ENCODE data around the gene INTS11.

Gene INTS11

DNA sequence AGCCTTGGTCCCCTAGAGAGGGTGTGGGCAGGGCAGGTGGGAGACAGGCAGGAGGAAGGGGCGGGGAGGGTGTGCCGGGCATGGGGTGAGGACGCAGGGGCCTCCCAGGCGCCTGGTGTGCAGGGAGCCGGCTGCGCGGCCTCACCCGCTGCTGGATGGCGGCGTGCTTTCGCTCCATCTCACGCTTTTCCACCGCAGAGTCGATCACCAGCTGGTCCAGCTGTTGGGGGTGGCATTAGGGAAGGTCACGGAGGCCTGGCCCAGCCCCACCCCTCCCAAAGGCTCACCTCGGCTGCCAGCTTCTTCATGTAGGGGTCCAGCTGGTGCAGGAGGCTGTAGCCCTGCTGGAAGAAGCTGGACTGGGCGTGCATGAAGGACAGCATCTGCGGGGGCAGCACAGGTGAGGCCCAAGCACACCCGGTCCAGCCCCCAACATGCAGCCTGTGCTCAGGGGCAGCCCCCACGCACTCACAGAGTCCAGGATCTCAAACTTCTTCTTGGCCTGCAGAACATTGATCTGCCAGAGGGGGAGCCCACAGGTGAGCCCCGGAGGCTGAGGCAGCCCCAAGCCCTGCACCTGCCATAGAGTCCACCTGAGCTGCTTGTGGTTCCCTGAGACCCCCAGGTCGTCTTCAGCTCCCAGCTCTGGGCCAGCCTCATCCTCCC, 24.6 kb downstream of the INTS11 start:
- no peak for DNase-seq

DNA sequence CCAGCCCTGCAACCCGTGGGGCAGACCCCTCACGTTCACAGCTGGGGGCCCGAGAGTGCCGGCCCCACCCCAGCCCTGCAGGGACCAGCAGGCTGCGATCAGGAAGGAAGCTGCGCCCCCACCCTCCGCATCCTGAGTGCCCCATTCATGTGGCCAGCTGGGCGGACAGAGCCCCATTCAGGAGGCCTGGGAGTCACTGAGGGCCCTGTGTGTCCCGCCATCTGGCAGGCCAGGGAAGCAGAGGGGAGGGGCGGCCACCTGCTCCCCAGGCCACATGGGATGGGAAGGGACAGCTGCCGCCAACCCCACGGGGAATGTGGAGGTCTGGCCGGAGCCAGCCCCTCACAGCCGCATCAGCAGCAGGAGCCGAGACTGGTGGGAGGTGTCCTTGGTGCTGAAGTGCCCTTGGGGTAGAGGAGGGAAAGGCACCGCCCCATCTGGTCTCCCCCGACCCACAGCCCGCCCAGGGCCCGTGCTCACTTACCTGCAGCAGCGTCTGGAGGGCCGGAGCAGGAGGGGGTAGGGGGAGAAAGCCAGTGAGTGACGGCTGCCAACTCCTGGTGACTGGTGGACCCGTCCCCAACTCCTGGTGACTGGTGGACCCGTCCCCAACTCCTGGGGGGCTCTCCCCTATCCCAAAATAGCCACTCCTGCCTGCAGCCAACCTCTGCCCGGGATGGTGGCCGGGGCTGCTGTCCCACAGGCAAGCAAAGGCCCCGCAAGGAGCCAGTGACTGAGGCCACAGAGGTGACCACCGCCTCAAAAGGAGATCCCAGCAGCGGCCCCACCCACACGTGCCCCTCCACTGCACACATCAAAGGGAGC, 25.4 kb downstream of the INTS11 start:
- no peak for DNase-seq

DNA sequence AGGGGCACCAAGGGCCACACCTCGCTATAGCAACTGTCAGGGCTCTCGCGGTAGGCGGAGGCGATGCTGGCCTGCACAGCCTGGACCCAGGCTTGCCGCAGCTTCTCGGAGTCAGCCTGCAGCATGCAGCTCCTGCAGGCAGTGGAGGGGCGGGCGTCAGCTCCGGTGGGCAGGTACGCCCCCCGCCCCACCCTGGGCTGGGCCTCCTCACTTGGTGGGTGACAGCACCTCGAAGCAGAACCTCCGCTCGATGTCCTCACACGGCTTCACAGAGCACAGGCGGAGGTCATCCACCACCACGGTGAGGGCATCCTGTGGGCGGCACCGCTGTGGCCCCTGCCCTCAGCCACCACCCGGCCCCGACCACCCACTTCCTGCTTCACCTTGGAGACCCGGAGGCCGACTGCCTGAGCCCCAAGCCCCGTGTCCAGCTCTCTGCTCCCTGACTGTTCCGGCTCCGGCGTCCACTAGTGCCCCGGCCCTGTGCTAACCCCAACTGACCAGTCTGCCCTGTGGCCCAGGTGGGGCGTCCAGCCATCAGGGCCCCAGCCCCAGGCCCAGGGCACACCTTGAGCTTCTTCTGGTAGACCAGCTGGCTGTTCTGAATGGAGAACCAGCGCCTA, 26.5 kb downstream of the INTS11 start:
- DNase-seq: no peak

DNA sequence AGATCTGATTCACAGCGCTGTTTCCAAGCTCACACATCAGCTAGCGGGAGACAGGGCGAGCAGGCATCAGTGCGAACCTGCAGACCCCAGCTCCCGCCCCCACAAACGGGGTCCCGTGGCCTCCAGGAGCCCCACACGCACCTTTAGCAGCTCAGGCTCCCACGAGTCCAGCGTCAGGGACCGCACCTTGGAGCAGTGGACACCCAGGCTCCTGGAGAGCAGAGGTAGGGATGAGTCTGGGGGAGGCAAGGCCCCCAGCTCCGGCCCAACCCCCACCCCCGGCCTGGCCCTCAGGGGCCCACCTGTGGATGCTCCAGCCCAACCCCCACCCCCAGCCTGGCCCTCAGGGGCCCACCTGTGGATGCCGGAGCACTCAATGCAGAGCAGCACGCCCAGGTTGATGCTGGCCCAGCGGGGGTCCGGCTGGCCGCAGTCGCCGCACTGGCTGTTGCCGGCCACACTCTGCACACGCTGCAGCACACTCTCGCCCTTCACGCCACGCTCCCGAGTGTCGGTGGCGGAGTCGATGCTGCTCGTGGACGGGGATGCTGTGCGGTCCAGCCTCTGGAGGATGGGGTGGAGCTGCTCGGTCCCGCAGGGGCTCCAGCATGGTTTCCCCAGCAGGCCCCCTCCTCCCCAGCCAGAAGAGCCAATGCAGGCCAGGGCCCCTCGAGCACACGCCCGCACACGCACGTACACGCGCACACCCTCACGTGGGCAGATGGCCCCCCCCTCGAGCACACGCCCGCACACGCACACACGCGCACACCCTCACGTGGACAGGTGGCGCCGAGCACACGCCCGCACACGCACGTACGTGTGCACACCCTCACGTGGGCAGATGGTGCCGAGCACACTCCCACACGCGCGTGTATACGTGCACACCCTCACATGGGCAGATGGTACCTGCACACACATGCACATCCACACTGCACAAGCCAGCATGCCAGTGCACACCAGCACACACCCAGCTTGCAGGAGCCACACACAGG, 28.1 kb downstream of the INTS11 start:
- no peak for DNase-seq

DNA sequence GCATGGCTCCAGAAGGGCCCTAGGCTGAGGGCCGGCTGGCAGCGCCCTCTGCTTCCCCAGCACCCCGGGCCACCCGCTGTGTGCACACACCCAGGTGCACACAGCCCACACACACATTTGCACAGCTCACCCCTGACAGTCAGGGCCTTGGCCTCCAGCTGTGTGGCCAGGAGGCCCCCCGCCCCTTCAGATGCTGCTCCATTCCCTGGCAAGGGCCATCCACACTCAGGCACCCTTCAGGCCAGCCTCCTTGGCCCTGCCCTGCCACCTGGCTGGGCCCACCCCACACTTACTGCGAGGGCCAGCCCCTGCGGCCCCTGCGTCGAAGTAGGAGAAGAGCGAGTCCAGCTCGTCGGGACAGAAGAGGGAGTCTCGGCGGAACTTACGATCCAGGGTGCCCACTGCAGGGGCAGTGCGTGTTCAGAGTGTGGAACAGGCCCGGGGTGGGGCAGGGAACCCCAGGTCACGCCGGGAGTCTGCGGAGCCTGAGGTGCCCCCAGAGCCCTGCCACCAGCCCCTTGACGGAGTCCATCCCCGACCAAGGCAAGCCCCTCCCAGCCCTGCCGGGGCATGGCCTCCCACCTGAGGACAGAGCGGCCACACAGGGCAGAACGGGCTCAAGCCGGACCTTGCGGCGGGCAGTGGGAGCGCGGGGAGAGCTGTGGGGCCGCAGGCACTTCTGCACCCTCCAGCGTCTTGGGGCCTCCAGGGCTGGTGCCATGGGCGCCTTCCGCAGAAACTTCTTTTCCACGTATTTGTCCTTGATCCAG, 29.1 kb downstream of the INTS11 start:
- DNase-seq: no peak

DNA sequence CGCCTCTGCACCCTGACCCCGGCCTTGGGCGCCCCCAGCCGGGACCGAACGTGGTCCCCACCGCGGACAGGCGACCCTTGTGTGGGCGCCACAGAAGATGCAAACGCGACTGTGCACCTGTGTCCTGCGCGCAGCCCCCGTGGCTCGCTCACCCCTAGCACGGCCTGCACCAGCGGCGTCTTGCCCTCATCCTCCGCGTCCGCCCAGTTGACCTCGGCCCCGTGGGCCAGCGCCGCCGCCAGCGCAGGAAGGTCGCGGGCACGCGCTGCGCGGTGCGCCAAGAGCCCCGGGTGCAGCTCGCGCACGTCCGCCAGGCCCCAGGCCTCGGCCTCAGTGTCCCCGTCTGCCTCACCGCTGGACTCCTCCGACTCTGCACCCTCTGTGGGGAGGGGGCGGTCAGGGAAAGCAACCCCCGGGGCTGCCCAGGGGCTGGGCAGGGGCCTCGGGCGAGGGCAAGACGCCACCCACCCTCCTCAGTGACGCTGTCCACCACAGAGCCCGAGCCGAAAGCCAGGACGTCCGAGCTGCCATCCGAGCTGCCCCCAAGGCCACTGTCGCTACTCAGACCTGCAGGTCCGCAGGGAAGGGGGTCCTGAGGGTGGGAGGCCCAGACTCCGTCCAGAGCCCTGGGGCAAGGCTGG, 30.1 kb downstream of the INTS11 start:
- DNase-seq: no peak

DNA sequence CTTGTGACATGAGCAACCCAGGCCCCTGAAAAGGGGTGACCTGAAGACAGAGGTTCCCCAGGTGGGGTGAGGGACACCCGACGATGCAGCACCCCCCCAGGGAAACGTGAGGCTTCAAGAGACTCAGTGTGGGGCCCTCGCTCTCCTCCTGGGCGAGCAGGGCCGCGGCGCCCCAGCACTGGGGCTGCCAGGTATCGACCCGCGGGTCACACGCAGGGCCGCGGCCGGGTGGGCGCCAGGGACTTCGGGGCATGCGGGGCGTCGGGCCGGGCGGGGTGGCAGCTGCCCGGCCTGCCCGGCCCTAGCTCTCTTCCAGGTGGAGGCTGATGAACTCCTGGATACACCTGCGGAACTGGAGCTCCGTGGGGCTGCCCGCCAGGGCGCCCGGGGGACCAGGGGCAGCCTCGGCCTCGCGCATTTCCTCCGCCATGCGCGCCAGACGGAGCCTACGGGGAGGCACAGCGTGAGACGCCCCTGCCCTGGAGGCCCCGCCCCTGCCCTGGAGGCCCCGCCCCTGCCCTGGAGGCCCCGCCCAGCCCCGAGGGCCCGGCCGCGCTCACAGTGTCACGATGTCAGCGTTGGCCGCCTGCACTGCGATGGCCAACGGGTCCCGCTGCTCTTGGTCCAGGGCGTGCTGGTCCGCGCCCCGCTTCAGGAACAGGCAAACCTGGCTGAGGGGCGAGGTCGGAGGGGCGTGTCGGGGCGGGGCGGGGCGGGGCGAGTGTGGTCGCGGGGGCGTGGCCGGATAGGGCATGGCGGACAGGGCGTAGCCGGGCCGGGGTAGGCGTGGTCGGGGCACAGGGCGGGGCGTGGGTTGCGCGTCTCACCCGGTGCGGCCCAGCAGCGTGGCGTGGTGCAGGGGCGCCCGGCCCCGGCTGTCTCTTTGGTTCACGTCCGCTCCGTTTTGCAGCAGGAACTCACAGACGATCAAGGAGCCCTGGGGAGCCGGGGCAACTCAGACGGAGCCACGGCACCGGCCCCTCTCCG, 30.9 kb downstream of the INTS11 start:
- no peak for DNase-seq

DNA sequence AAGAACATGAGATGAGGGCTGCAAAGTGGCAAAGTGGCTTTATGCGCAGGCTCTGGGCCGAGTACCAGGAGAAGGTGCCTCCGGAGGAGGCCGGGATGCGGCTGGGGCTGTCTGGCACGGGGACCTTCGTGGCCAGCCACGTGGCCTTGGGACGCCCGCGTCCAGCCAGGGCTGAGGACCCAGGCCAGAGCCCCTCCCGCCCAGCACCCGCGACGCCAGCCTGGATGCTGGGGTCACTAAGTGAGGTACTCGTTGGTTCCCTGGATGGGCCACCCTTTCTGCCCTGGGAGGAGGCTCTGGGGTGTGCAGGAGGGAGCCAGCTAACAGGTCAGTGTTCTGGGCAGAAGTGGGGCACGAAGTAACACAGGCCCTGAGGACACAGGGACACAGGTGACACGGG, 31.6 kb downstream of the INTS11 start:
- DNase-seq: no peak

DNA sequence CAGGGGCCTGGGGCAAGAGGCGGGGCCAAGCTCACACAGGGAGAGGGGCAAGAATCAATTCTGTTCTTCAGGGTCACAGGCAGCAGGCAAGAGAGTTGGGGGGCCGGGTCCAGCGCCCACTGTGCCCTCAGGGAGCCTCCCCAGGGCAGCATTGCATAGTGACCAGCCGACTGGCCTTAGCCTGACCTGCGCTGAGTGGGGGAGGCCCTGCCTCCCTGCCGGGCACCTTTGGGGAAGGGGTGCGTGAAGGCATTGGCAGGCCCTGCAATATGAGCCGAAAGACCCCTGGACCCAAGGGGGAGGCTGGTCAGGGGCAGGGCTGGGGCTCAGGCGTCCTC, 32.0 kb downstream of the INTS11 start:
- DNase-seq: no peak

DNA sequence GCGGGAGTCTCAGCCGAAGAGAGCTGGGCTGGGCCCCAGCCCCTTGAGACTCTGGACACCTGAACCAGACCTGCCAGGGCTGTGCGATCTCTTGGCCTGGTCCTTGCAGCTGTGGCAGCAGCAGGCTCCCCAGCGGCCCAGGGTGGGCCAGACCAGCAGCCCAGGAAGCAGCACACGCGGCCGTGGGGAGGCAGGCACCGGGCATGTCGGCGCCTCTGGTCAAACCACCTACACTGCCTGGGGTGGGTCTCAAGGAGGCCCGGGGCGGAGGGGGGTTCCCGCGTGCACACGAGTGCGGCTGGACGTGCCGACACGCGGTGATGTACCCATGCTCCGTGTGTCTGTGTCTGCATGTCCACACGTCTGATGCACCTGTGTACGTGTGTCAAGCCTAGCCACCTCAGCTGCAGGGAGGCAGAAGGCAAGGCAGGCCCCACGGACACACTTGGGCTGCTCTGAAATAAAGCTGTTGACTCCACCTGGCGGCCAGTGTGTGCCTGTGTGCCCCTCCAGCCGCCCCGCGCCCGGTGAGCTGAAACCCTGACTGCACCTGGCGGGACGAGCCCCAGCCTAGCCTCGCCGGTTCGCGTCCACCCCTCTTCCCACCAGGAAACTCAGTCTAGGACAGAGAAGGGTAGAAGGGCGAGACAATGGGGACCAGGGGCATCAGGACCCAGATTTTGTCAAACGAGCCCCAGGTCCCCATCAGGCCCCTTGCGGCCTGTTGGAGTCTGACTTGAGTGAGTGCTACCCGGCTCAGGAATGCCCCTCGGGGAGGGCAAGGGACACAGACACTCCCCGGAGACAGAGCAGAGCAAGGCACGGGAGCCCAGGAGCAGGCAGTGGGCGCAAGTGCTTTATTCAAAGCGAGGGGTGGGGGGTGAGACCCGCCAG, 32.7 kb downstream of the INTS11 start:
- peak; percentile 30 to 58 (median 46) for DNase-seq

DNA sequence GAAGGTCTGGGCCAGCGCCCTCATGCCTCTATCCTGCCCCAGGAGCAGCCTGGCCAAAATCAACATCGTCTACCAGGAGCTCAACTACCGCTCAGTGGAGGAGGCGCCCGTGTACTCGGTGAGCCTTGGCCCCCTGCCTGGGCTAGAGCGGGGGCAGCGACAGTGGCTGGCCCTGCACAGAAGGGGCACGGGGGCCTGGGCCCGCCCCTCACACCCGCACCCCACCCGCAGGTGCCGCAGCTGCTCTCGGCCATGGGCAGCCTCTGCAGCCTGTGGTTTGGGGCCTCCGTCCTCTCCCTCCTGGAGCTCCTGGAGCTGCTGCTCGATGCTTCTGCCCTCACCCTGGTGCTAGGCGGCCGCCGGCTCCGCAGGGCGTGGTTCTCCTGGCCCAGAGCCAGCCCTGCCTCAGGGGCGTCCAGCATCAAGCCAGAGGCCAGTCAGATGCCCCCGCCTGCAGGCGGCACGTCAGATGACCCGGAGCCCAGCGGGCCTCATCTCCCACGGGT, 33.4 kb downstream of the INTS11 start:
- DNase-seq: no peak

DNA sequence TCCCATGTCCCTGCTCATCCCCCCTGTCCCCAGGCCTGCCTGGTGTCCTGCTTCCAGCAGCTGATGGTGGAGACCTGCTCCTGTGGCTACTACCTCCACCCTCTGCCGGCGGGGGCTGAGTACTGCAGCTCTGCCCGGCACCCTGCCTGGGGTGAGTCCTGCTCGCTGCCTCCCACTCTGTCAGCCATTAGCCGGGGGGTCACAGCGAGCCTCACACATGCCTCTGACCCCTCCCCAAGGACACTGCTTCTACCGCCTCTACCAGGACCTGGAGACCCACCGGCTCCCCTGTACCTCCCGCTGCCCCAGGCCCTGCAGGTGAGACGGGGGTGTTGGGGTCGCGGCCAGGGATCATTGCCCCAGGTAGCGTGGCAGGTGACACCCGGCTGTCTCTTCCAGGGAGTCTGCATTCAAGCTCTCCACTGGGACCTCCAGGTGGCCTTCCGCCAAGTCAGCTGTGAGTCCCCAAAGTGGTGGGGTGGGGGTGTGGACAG, 34.2 kb downstream of the INTS11 start:
- peak; percentile 51 to 80 (median 70) for DNase-seq

DNA sequence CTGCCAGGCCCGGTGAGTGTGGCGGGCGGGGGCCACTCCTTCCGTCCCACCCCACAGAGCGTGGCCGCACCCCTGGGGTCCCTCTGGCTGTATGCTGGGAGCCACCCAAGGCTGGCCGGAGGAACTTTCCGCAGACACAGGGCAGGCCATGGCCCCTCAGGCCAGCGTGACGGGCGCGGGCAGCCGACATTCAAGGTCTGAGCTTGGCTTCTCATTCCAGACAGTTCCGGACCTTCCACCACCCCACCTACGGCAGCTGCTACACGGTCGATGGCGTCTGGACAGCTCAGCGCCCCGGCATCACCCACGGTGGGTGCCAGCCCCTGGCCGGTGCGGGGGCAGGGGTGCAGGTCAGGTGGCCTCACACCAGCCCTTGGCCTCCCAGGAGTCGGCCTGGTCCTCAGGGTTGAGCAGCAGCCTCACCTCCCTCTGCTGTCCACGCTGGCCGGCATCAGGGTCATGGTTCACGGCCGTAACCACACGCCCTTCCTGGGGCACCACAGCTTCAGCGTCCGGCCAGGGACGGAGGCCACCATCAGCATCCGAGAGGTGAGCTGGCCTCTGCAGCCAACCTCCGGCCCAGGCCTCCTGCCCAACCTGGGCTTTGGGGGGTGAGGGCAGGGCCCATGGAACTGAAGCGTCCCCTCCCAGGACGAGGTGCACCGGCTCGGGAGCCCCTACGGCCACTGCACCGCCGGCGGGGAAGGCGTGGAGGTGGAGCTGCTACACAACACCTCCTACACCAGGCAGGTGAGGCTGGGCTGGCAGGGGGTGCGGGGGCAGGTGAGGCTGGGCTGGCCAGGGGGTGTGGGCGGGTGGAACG, 37.0 kb downstream of the INTS11 start:
- no peak for DNase-seq

DNA sequence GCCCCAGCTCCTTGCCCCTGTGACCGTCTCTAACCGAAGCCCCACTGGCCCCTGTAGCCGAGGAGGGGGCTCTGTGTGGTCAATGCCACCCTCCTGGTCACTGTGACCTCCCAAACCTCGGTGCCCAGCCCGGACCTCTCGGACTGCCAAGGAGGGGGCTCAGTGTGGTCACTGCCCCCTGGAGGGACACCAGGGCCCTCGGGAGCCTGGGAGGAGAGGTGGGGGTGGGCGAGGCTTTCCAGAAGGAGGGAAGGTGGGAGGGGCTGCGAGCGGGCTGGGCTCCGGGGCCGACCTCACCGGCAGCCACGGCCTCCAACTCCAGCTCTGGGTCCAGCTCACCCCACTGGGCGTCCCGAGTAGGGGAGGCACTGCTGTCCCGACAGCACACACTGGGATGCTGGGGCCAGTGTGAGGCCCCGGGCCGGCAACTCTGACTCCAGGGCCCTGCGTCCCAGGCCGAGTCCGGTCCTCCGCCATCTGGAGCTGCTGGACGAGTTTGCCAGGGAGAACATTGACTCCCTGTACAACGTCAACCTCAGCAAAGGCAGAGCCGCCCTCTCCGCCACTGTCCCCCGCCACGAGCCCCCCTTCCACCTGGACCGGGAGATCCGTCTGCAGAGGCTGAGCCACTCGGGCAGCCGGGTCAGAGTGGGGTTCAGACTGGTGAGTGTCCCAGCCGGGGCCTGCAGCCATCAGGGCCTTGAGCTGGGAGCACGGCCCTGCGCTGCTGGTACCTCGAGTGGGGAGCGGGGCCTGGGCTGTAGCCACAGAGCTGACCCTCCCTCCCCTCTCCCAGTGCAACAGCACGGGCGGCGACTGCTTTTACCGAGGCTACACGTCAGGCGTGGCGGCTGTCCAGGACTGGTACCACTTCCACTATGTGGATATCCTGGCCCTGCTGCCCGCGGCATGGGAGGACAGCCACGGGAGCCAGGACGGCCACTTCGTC, 37.9 kb downstream of the INTS11 start:
- no peak for DNase-seq

DNA sequence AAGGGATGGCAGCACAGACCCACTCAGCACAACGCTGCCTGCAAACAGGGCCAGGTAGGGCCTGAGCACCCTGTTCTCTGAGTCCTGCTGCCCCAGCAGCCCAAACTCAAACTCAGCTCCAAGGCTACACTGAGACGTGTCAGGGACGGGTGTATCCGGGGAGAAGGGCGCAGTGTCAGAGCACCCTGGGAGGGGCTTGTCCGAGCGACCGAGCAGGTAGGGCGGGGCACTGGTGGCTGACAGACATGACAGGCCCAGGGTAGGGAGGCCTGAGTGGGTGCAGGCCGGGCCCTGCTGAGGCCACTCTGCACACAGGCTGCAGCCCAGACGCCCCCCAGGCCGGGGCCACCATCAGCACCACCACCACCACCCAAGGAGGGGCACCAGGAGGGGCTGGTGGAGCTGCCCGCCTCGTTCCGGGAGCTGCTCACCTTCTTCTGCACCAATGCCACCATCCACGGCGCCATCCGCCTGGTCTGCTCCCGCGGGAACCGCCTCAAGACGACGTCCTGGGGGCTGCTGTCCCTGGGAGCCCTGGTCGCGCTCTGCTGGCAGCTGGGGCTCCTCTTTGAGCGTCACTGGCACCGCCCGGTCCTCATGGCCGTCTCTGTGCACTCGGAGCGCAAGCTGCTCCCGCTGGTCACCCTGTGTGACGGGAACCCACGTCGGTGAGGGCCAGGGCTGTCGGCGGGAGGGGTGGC, 38.7 kb downstream of the INTS11 start:
- DNase-seq: no peak

DNA sequence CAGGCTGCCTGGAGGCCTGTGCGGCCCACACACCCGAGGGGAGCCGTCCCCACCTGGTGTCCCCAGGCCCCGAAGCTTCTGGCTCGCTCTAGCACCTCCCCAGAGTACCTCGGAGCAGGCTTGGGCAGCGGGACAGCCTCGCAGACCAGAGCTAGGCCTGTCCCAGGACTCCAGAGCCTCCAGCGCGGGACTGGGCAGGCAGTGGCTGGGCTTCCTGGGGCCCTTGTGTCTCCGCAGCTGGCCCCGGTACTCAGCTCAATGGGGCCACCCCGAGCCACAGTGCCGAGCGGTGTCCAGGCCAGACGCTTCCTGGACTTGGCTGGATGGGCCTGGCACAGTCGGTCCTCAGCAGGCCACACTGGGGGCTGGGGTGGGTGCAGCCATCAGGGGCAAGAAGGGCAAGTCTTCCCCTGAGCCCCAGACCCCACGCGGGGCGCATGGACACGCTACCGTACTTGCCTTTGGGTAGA, 39.3 kb downstream of the INTS11 start:
- no peak for DNase-seq

All from suppressor macrophage (primary cell).